Muscle layer of colon (tissue), 2 donors: ENCODE measurements around the gene CEP250.
"Not testable (repeated sequence)": the region's sequence is repeated elsewhere in the genome, so short reads cannot be mapped to it uniquely, and the experiment has no call there.

Experiments used
- H3K27ac ChIP-seq: one replicate; pipeline ENCODE4 v1.7.0; 2013; ENCODE audit warnings: low read depth, mild to moderate bottlenecking, low read length, moderate library complexity
- H3K27me3 ChIP-seq, 2 donors: one replicate each; pipeline ENCODE4 v1.7.0; 2013; ENCODE audit warnings: low read length in 2 of 2, mild to moderate bottlenecking in 2 of 2; ENCODE audit not compliant: insufficient read depth in 2 of 2, control insufficient read depth in 1 of 2
- H3K36me3 ChIP-seq: one replicate; pipeline ENCODE4 v1.7.0; 2013; ENCODE audit warnings: mild to moderate bottlenecking, low read length; ENCODE audit not compliant: insufficient read depth
- H3K4me1 ChIP-seq: one replicate; pipeline ENCODE4 v1.7.0; 2013; ENCODE audit warnings: mild to moderate bottlenecking, low read length; ENCODE audit not compliant: insufficient read depth
- H3K4me3 ChIP-seq, 2 donors: one replicate each; pipeline ENCODE4 v1.7.0; 2013; ENCODE audit warnings: low read length in 2 of 2, low read depth in 1 of 2, mild to moderate bottlenecking in 1 of 2, moderate library complexity in 1 of 2
- H3K9ac ChIP-seq: one replicate; pipeline ENCODE4 v1.7.0; 2013; ENCODE audit warnings: low read length
- H3K9me3 ChIP-seq: one replicate; pipeline ENCODE4 v1.7.0; 2013; ENCODE audit warnings: mild to moderate bottlenecking, low read length
- donor health status: abdominal sarcoma.
- donor health status: Adenocarcinoma of cecum.

Gene CEP250

GRCh38 chr20:35515341-35515740 is 59.9 kb downstream of the CEP250 start:
- no peak overlapping the region for H3K9ac ChIP-seq
- H3K27ac ChIP-seq, result no peak overlapping the region
- H3K36me3 ChIP-seq, result peaks cover 9% of the 10 kb centered on the region
- no peak overlapping the region for H3K4me3 ChIP-seq
- H3K4me1 ChIP-seq, result no peaks in the 10 kb centered on the region
- no peaks in the 10 kb centered on the region for H3K27me3 ChIP-seq
- no peaks in the 10 kb centered on the region for H3K9me3 ChIP-seq

- no peak overlapping the region for H3K4me3 ChIP-seq
- no peak overlapping the region for H3K27ac ChIP-seq
- H3K4me1 ChIP-seq, result no peaks in the 10 kb centered on the region
- H3K9ac ChIP-seq, result no peak overlapping the region
- no peaks in the 10 kb centered on the region for H3K27me3 ChIP-seq
- H3K36me3 ChIP-seq, result peaks cover 8% of the 10 kb centered on the region
- no peaks in the 10 kb centered on the region for H3K9me3 ChIP-seq
Observed at GRCh38 chr20:35515949-35516645, 60.7 kb downstream of the CEP250 start.

DNA sequence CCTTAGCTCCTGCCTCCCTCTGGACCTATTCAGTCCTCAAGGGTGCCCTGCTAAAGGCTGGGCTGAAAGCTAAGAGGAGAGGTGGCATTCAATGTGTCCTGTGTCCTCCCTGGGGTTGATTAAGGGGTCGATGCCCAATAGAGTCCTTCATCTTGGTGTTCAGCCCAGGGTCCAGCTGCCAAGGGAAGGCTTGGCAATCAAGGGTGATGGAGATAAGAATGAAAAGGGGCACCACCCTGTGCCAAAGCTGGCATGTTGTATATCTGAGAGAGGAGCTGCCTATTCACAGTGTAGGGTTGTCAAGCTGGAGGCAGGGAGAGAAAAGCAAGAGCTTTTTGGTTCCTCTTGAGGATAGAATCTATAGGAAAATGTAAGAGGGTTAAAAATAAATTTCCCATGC is 61.7 kb downstream of the CEP250 start:
- H3K27me3 ChIP-seq, result no peaks in the 10 kb centered on the region
- H3K27ac ChIP-seq, result no peak overlapping the region
- peaks cover under 1% of the 10 kb centered on the region for H3K36me3 ChIP-seq
- H3K9me3 ChIP-seq, result no peaks in the 10 kb centered on the region
- no peak overlapping the region for H3K9ac ChIP-seq
- H3K4me3 ChIP-seq, result no peak overlapping the region
- no peaks in the 10 kb centered on the region for H3K4me1 ChIP-seq

GRCh38 chr20:35517767-35518166 is 62.4 kb downstream of the CEP250 start:
- not testable (repeated sequence) for H3K9ac ChIP-seq, H3K9me3 ChIP-seq, H3K4me3 ChIP-seq, H3K4me1 ChIP-seq, H3K27me3 ChIP-seq, H3K27ac ChIP-seq, H3K36me3 ChIP-seq

DNA sequence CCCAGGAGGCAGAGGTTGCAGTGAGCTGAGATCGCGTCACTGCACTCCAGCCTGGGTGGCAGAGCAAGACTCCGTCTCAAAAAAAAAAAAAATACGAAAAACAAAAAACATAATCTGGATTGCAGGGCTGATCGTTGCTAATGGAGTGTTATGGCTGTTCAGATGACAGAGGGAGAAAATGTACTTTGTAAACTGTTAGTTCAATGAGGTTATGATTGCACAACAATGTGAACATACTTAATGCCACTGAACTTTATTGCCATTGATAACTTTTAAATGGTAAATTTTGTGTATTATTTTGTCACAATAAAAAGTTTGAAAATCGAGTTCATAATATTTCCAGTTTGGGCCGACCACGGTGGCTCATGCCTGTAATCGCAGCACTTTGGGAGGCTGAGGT is 63.6 kb downstream of the CEP250 start:
- Histone ChIP-seq H3K4me1 (no peaks in the 10 kb centered on the region), H3K4me3 (no peak overlapping the region), H3K27ac (no peak overlapping the region), H3K27me3 (no peaks in the 10 kb centered on the region), H3K9ac (no peak overlapping the region), H3K36me3 (no peaks in the 10 kb centered on the region), H3K9me3 (no peaks in the 10 kb centered on the region)

DNA sequence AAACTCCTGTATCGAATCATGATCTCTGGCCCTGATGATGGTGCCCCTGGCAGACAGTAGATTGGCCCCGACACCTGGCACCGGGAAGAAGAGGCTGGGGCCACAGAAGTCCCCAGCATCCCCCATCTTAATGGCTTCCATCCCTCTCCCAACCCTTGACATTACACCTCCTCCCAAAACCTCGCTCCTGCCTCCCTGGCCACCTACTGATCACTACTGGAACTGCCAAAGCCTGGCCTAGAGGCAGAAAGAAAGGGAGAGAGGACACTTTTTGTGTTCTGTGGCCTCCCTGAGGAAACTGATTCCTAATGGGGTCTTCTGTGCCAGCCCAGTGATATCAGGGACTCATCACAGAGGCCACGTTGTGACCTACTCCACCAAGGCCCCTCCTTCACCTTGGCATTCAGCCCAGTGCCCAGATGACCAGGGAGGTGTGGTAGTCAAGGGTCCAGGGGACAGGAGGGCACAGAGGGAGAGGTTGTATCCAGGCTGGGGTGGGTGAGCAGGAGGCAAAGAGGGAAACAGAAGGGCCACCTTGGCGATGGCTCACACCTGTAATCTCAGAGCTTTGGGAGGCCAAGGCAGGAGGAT is 68.0 kb downstream of the CEP250 start:
- H3K4me3 ChIP-seq, result no peak overlapping the region
- no peaks in the 10 kb centered on the region for H3K4me1 ChIP-seq
- H3K9ac ChIP-seq, result no peak overlapping the region
- H3K27me3 ChIP-seq, result no peaks in the 10 kb centered on the region
- H3K9me3 ChIP-seq, result no peaks in the 10 kb centered on the region
- H3K36me3 ChIP-seq, result no peaks in the 10 kb centered on the region
- no peak overlapping the region for H3K27ac ChIP-seq

GRCh38 chr20:35525639-35526038 is 70.2 kb downstream of the CEP250 start:
- H3K27ac ChIP-seq, result no peak overlapping the region
- no peaks in the 10 kb centered on the region for H3K9me3 ChIP-seq
- H3K27me3 ChIP-seq, result no peaks in the 10 kb centered on the region
- H3K4me3 ChIP-seq, result no peak overlapping the region
- H3K9ac ChIP-seq, result no peak overlapping the region
- H3K4me1 ChIP-seq, result no peaks in the 10 kb centered on the region
- H3K36me3 ChIP-seq, result no peaks in the 10 kb centered on the region

DNA sequence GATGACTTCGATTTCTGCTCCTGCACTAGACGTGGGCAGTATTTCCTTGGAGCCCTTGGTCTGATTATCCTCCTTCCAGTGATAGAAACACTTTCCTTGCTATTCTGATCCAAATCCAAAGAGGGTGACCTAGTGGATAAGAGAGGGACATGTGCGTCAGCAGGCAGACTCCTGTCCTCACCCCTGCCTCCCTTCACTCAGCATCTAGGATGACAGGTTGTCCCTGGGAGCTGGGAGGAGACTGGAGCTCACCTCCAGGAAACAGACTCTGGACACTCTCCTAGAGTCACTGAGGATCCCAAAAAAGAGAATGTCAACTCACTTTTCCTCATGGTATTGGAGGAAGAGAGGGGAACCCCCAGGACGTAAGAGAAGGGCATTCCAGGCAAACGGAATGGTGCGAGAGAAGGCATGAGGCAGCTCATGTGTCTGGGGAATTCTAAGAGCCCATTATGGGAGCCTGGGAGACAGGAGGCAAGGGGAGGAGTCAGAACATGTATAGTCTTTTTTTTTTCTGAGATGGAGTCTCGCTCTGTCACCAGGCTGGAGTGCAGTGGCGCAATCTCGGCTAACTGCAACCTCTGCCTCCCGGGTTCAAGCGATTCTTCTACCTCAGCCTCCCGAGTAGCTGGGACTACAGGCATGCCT is 71.8 kb downstream of the CEP250 start:
- no peaks in the 10 kb centered on the region for H3K27me3 ChIP-seq
- no peaks in the 10 kb centered on the region for H3K4me1 ChIP-seq
- H3K9ac ChIP-seq, result no peak overlapping the region
- H3K4me3 ChIP-seq, result no peak overlapping the region
- H3K9me3 ChIP-seq, result no peaks in the 10 kb centered on the region
- H3K27ac ChIP-seq, result no peak overlapping the region
- H3K36me3 ChIP-seq, result no peaks in the 10 kb centered on the region

DNA sequence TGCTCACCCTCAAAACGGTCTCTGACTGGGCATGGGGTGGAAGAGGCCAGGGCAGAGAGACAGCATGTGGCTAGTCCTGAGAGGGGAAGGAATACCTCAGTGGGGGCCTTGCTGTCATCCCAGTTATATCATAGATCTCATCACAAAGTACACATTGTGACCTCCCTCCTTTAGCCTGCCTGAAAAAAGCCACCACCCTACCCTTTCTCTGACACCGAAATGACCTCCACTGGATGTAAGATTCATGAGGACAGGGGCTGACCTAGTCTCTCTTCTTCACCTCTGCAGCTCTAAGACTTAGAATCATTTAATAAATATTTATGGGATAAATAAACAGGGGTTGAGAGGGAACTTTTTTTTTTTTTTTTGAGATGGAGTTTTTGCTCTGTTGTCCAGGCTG is 74.2 kb downstream of the CEP250 start, which contains the start of gene C20orf173:
C20orf173 (minus strand) TSS at position 101 of the 400 bp plus-strand sequence. CDS start 279 bp downstream, outside the sequence.
- Histone ChIP-seq H3K9me3 (no peaks in the 10 kb centered on the region), H3K27me3 (no peaks in the 10 kb centered on the region), H3K9ac (no peak within 1 kb of the TSS), H3K27ac (no peak within 1 kb of the TSS), H3K4me3 (no peak within 1 kb of the TSS), H3K4me1 (no peaks in the 10 kb centered on the region), H3K36me3 (no peaks in the 10 kb centered on the region)

DNA sequence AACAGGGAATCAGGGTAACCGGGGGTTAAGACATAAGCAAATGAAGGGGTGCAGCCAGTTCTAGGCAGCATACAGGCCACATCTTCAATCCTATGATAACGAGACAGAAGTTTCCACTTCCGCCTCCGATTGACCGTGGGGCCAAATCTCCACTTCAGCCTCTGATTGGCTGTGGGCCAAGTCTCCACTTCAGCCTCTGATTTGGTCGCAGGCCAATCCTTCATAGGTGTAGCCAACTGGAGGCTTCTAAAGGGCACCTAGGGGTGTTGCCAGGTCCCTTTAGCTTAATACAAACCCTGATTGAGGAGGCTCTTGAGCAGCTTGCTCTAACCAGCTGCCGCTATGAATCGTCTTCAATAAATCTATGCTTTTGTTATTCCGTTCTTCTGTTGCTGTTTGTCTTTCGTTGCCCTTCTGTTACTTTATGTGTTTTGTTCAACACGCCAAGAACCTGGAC is 84.4 kb downstream of the CEP250 start:
- Histone ChIP-seq H3K27me3 (no peaks in the 10 kb centered on the region), H3K9ac (no peak overlapping the region), H3K9me3 (no peaks in the 10 kb centered on the region), H3K27ac (no peak overlapping the region), H3K4me1 (peaks cover 19% of the 10 kb centered on the region), H3K36me3 (peaks cover 7% of the 10 kb centered on the region), H3K4me3 (no peak overlapping the region)

GRCh38 chr20:35541118-35541782 is 85.9 kb downstream of the CEP250 start:
- no peaks in the 10 kb centered on the region for H3K27me3 ChIP-seq
- H3K9me3 ChIP-seq, result no peaks in the 10 kb centered on the region
- H3K36me3 ChIP-seq, result peaks cover 7% of the 10 kb centered on the region
- peak overlapping the region; percentile 59 to 91 for H3K4me3 ChIP-seq
- peak overlapping the region; percentile 72 for H3K27ac ChIP-seq
- H3K9ac ChIP-seq, result no peak overlapping the region
- H3K4me1 ChIP-seq, result peaks cover 19% of the 10 kb centered on the region
